Testis (tissue), 3 donors: ENCODE results near the gene SCRN1. TPM values are rescaled to one million over a fixed set of nuclear protein-coding genes. Genes with fewer than 3 reads are reported as not detected.
A peak's percentile ranks its signal among the peaks of the same experiment; 100 is the strongest.

Experiments
- DNase-seq: peaks from one replicate; pipeline ENCODE4 v3.0.0-alpha.2; 2019
- H3K27ac ChIP-seq, 2 donors: fragments of 200-600 bp; sonication (generic); one replicate each; pipeline ENCODE4 v1.5.1; 2019
- H3K27me3 ChIP-seq: fragments of 200-600 bp; sonication (generic); one replicate; pipeline ENCODE4 v1.5.1; 2019
- H3K36me3 ChIP-seq: fragments of 200-600 bp; sonication (generic); one replicate; pipeline ENCODE4 v1.5.1; 2017; ENCODE audit warnings: low read depth; ENCODE audit errors: missing control alignments
- H3K4me1 ChIP-seq: fragments of 200-600 bp; sonication (generic); one replicate; pipeline ENCODE4 v1.5.1; 2019
- H3K4me3 ChIP-seq, 2 donors: fragments of 200-600 bp; sonication (generic); one replicate each; pipeline ENCODE4 v1.5.1; 2017 to 2019
- H3K9me3 ChIP-seq: fragments of 200-600 bp; sonication (generic); one replicate; pipeline ENCODE4 v1.5.1; 2017
- CTCF ChIP-seq, 3 experiments: fragments of 450-650 bp in 2 of 3; fragments of 200-600 bp in 1 of 3; sonication (generic) in 1 of 3; IDR thresholded peaks; one replicate each; pipeline ENCODE4 v1.5.1; 2016 to 2019; ENCODE audit warnings: antibody characterized with exemption in 3 of 3, mild to moderate bottlenecking in 2 of 3, moderate library complexity in 1 of 3
- POLR2A ChIP-seq: fragments of 450-650 bp; IDR thresholded peaks from one replicate; pipeline ENCODE4 v1.6.1; 2017; ENCODE audit warnings: antibody characterized with exemption, mild to moderate bottlenecking, moderate library complexity
- WGBS, 2 donors: methylation state at CpG; one replicate each; pipeline ENCODE4 v1.1.5; 2018; 5-methylcytosine and 5-hydroxymethylcytosine counted together
- intact Hi-C: fragments of 100-400 bp; cut with DNase I; formaldehyde crosslinking; loops from one replicate; pipeline ENCODE4 v1.15.1; 2023; ENCODE audit warnings: low total_unique reads
- polyA plus RNA-seq: library from polyadenylated mRNA; stranded (reverse); fragments of 350-450 nt; fragmentation: Illumina TruSeq; extraction: RNeasy Lipid Tissue Mini Kit (QIAGEN cat#74804); gene quantifications from one replicate; pipeline ENCODE4 v1.2.3, GENCODE V29; 2014; ENCODE audit warnings: low read depth, low replicate concordance; ENCODE audit not compliant: insufficient read depth
- total RNA-seq, 2 donors: library from RNA; depleted of rRNA; stranded (reverse); fragments of >200 nt; gene quantifications; one replicate each; pipeline ENCODE4 v1.2.3, GENCODE V29; 2016

Gene SCRN1
- total and polyA plus RNA-seq, 3 donors from 2014 or later: 56.8 to 107 (median 78.0) TPM

- Histone ChIP-seq H3K27ac (peak overlapping the region; percentile 86 to 92), H3K27me3 (no peaks in the 10 kb centered on the region), H3K9me3 (no peaks in the 10 kb centered on the region), H3K4me3 (peak overlapping the region; percentile 92 to 97), H3K4me1 (peaks cover 22% of the 10 kb centered on the region), H3K36me3 (no peaks in the 10 kb centered on the region)
- intact Hi-C loops: no loop called here
- 1 to 5% methylated on average over 9 of the region's 9 CpGs for WGBS, 2 donors
- DNase-seq: no peak
- TF ChIP-seq CTCF (IDR thresholded peaks at IDR 0.05): no peak
- TF ChIP-seq POLR2A: no peak
These were observed 38.2 kb upstream of the SCRN1 start for GRCh38 chr7:30027740-30028215.

- Histone ChIP-seq H3K9me3 (no peaks in the 10 kb centered on the region), H3K4me1 (peaks cover 22% of the 10 kb centered on the region), H3K27ac (peak overlapping the region in 1 of 2 donors; percentile 63), H3K4me3 (peak overlapping the region; percentile 92 to 97), H3K27me3 (no peaks in the 10 kb centered on the region), H3K36me3 (no peaks in the 10 kb centered on the region)
- no peak for TF ChIP-seq CTCF (IDR thresholded peaks at IDR 0.05)
- TF ChIP-seq POLR2A: no peak
- 0 to 1% methylated on average over 9 to 10 of the region's 10 CpGs for WGBS, 2 donors
- DNase-seq: no peak
- intact Hi-C loops: no loop called here
These were observed 37.5 kb upstream of the SCRN1 start for GRCh38 chr7:30027065-30027456.

- TF ChIP-seq CTCF (IDR thresholded peaks at IDR 0.05) (peak in 1 of 3 experiments; percentile 33), POLR2A (no peak)
- H3K4me1 ChIP-seq: peaks cover 22% of the 10 kb centered on the region
These were observed 36.8 kb upstream of the SCRN1 start, which contains the start of gene FKBP14 for GRCh38 chr7:30026229-30027064. FKBP14 (minus strand) TSS chr7:30026702; CDS start chr7:30026508, 194 bp downstream.

GRCh38 chr7:30023524-30023923, 33.9 kb upstream of the SCRN1 start:
- Histone ChIP-seq H3K27me3 (no peaks in the 10 kb centered on the region), H3K27ac (no peak overlapping the region), H3K36me3 (no peaks in the 10 kb centered on the region), H3K4me1 (peaks cover 16% of the 10 kb centered on the region), H3K4me3 (no peak overlapping the region), H3K9me3 (no peaks in the 10 kb centered on the region)
- TF ChIP-seq POLR2A (no peak), CTCF (IDR thresholded peaks at IDR 0.05) (no peak)
- 87 to 89% methylated on average over 6 of the region's 6 CpGs for WGBS, 2 donors
- no peak for DNase-seq
- intact Hi-C loops: no loop called here

More at GRCh38 chr7:30026229-30027064, 36.8 kb upstream of the SCRN1 start, which contains the start of gene FKBP14:
- Histone ChIP-seq H3K27me3 (no peaks in the 10 kb centered on the region), H3K4me3 (peak within 1 kb of the TSS; percentile 92 to 97), H3K27ac (peak within 1 kb of the TSS in 1 of 2 donors; percentile 68), H3K36me3 (no peaks in the 10 kb centered on the region), H3K9me3 (no peaks in the 10 kb centered on the region)
- WGBS, 2 donors: 0 to 1% methylated on average over 21 to 35 of the region's 35 CpGs
- intact Hi-C loops: no loop called here
- peak; percentile 99 for DNase-seq
